Erythroblast (primary cell): Measurements from ENCODE around the gene GCH1.

ENCODE experiments used
- GATA1 ChIP-seq: IDR thresholded peaks from 2 replicates; pipeline ENCODE4 v1.6.1; 2011; ENCODE audit warnings: low read depth, mild to moderate bottlenecking, control low read depth, low read length, moderate library complexity
- POLR2A ChIP-seq: IDR thresholded peaks from 2 replicates; pipeline ENCODE4 v1.6.1; 2011; ENCODE audit warnings: mild to moderate bottlenecking, low read length

DNA sequence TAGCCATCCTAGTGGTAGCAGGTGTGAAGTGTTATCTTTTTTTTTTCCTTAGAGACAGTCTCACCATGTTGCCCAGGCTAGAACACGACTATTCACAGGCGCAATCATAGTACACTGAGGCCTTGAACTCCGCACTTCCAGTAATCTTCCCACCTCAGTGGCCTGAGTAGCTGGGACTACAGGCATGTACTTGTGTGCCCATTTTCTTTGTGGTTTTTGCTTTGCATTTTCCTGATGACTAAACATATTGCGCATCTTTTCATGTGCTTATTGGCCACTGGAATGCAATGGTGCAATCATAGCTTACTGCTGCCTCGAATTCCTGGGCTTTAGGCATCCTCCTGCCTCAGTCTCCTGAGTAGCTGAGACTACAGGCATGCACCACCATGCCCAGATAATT lies 33.3 kb upstream of the GCH1 start:
- TF ChIP-seq POLR2A, result no peak
- TF ChIP-seq GATA1, result no peak
